Natural killer cell (primary cell): Measurements from ENCODE around the gene NELL2. TPM values are rescaled to one million over a fixed set of nuclear protein-coding genes. Genes with fewer than 3 reads are reported as not detected.

Experiments
- ATAC-seq, 3 donors: fragments of 150-1000 bp in 2 of 3; fragments of 200-7000 bp in 1 of 3; cut with Tn5 transposase; 1 replicate in 1 of 3; 2 replicates in 2 of 3; pipeline ENCODE4 v1.10.0; 2021; ENCODE audit warnings: mild to moderate bottlenecking in 2 of 3, moderate library complexity in 2 of 3
- DNase-seq, 2 donors: peaks; one replicate each; pipeline versions ENCODE4 v3.0.0 to v3.0.0-alpha.2; 2013 to 2021; ENCODE audit warnings: mixed read lengths in 1 of 2
- H3K27ac ChIP-seq: one replicate; pipeline ENCODE4 v1.5.1; 2013; ENCODE audit warnings: mild to moderate bottlenecking, low read length
- H3K27me3 ChIP-seq: one replicate; pipeline ENCODE4 v1.6.1; 2013; ENCODE audit warnings: low read length; ENCODE audit not compliant: control insufficient read depth, insufficient read depth
- H3K36me3 ChIP-seq: one replicate; pipeline ENCODE4 v1.6.1; 2013; ENCODE audit warnings: low read length; ENCODE audit not compliant: control insufficient read depth, insufficient read depth
- H3K4me1 ChIP-seq: one replicate; pipeline ENCODE4 v1.6.1; 2013; ENCODE audit warnings: low read length; ENCODE audit not compliant: control insufficient read depth, insufficient read depth
- H3K4me3 ChIP-seq: one replicate; pipeline ENCODE4 v1.5.1; 2013; ENCODE audit warnings: low read length
- H3K9me3 ChIP-seq: one replicate; pipeline ENCODE4 v1.6.1; 2013; ENCODE audit warnings: low read length; ENCODE audit not compliant: control insufficient read depth, insufficient read depth
- H3K27ac Mint-ChIP-seq, 2 donors: one replicate each; pipeline ENCODE4 v1.8.0; 2022; ENCODE audit warnings: mild to moderate bottlenecking in 2 of 2, mixed read lengths in 2 of 2, moderate library complexity in 1 of 2
- H3K27me3 Mint-ChIP-seq, 2 donors: one replicate each; pipeline ENCODE4 v1.8.0; 2022; ENCODE audit warnings: low read depth in 2 of 2, mixed read lengths in 2 of 2
- H3K36me3 Mint-ChIP-seq: one replicate; pipeline ENCODE4 v1.8.0; 2022; ENCODE audit warnings: mixed read lengths
- H3K4me1 Mint-ChIP-seq, 2 donors: one replicate each; pipeline ENCODE4 v1.8.0; 2022; ENCODE audit warnings: mixed read lengths in 2 of 2
- H3K4me3 Mint-ChIP-seq: one replicate; pipeline ENCODE4 v1.8.0; 2022; ENCODE audit warnings: mild to moderate bottlenecking, moderate library complexity, mixed read lengths
- H3K9me3 Mint-ChIP-seq, 2 donors: one replicate each; pipeline ENCODE4 v1.8.0; 2022; ENCODE audit warnings: mixed read lengths in 2 of 2
- CTCF ChIP-seq: fragments of 200-600 bp; IDR thresholded peaks from one replicate; pipeline ENCODE4 v1.8.0; 2022; ENCODE audit warnings: antibody characterized with exemption
- WGBS: methylation state at CpG from one replicate; pipeline ENCODE4 v1.1.7; 2013; ENCODE audit warnings: missing lambda C conversion rate; ENCODE audit not compliant: insufficient coverage; 5-methylcytosine and 5-hydroxymethylcytosine counted together
- intact Hi-C: fragments of 100-400 bp; cut with micrococcal nuclease; formaldehyde crosslinking; loops from one replicate; pipeline ENCODE4 v1.14.2; 2022
- total RNA-seq, 4 donors: library from RNA; stranded (reverse); fragments of 120-200 nt in 1 of 4; gene quantifications; one replicate each; pipeline versions ENCODE4 v1.2.3 to v1.2.4, GENCODE V29; 2013 to 2022

Gene NELL2
- total RNA-seq, 3 donors from 2014 or later (not counting 1 experiment from before 2014, with no cell fraction given), result 5.8 to 15.3 (median 14.0) TPM

DNA sequence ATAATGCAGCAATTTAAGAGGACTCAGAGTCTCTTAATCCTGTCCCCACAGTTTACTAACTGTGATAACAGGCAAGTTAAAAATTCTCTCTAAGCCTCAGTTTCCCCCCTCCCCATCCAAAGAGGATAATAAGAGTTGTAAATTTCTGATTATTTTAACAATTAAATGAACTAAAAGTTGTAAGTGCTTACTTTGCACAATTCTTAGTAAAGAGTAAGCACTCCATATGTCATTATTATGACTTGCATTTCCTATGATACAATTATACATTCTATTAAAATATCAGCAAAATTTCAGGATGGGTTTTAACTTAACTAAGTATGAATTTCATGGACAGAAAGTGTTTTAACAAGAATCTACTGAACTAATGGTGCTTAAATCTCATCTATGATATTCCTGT lies 80.1 kb downstream of the NELL2 start:
- Mint-ChIP-seq H3K4me1 (no peaks in the 10 kb centered on the region), H3K4me3 (no peak overlapping the region), H3K9me3 (peaks cover 0 to 3% of the 10 kb centered on the region in 2 donors), H3K27me3 (peaks cover 10 to 15% of the 10 kb centered on the region in 2 donors), H3K27ac (no peak overlapping the region), H3K36me3 (no peaks in the 10 kb centered on the region)
- no peaks in the 10 kb centered on the region for H3K36me3 ChIP-seq
- H3K4me1 ChIP-seq, result no peaks in the 10 kb centered on the region
- no peak overlapping the region for H3K27ac ChIP-seq
- no peak overlapping the region for H3K4me3 ChIP-seq
- no peak for TF ChIP-seq CTCF
- peaks cover 5% of the 10 kb centered on the region for H3K27me3 ChIP-seq
- intact Hi-C loops, result no loop called here
- ATAC-seq (no peak), DNase-seq (no peak)
- H3K9me3 ChIP-seq, result no peaks in the 10 kb centered on the region

- intact Hi-C loops, result no loop called here
- Histone ChIP-seq H3K4me3 (no peak overlapping the region), H3K27me3 (no peaks in the 10 kb centered on the region), H3K9me3 (no peaks in the 10 kb centered on the region), H3K36me3 (no peaks in the 10 kb centered on the region), H3K27ac (no peak overlapping the region), H3K4me1 (no peaks in the 10 kb centered on the region)
- Mint-ChIP-seq H3K27ac (no peak overlapping the region), H3K27me3 (peaks cover 10 to 17% of the 10 kb centered on the region in 2 donors), H3K9me3 (peaks cover 3 to 7% of the 10 kb centered on the region in 2 donors), H3K36me3 (no peaks in the 10 kb centered on the region), H3K4me1 (no peaks in the 10 kb centered on the region), H3K4me3 (no peak overlapping the region)
- no peak for TF ChIP-seq CTCF
- WGBS, result 71% methylated on average over 4 of the region's 4 CpGs
- no peak for ATAC-seq
- no peak for DNase-seq
Measured at GRCh38 chr12:44788731-44789130, 87.4 kb downstream of the NELL2 start.

GRCh38 chr12:44780221-44780790 lies 95.8 kb downstream of the NELL2 start:
- Histone ChIP-seq H3K36me3 (no peaks in the 10 kb centered on the region), H3K27ac (no peak overlapping the region), H3K4me3 (no peak overlapping the region), H3K4me1 (no peaks in the 10 kb centered on the region), H3K27me3 (peaks cover 3% of the 10 kb centered on the region), H3K9me3 (peaks cover 2% of the 10 kb centered on the region)
- Mint-ChIP-seq H3K9me3 (peaks cover 3% of the 10 kb centered on the region in 2 donors), H3K27ac (no peak overlapping the region), H3K4me3 (no peak overlapping the region), H3K4me1 (no peaks in the 10 kb centered on the region), H3K27me3 (peaks cover 0 to 8% of the 10 kb centered on the region in 2 donors), H3K36me3 (peaks cover 11% of the 10 kb centered on the region)
- DNase-seq, result no peak
- 92% methylated on average over 2 of the region's 2 CpGs for WGBS
- no peak for TF ChIP-seq CTCF
- intact Hi-C loops, result no loop called here
- ATAC-seq, result no peak

GRCh38 chr12:44779766-44780165 lies 96.3 kb downstream of the NELL2 start:
- Histone ChIP-seq H3K4me3 (no peak overlapping the region), H3K36me3 (no peaks in the 10 kb centered on the region), H3K27me3 (peaks cover 3% of the 10 kb centered on the region), H3K4me1 (no peaks in the 10 kb centered on the region), H3K9me3 (peaks cover 2% of the 10 kb centered on the region), H3K27ac (no peak overlapping the region)
- no peaks in the 10 kb centered on the region for H3K4me1 Mint-ChIP-seq
- no peak overlapping the region for H3K4me3 Mint-ChIP-seq
- H3K27ac Mint-ChIP-seq, result no peak overlapping the region
- H3K36me3 Mint-ChIP-seq, result peaks cover 11% of the 10 kb centered on the region
- H3K9me3 Mint-ChIP-seq, result peaks cover 0 to 3% of the 10 kb centered on the region in 2 donors
- 95% methylated on average over 3 of the region's 6 CpGs for WGBS
- ATAC-seq, result no peak
- H3K27me3 Mint-ChIP-seq, result peaks cover 0 to 8% of the 10 kb centered on the region in 2 donors
- intact Hi-C loops, result loop anchor here (5.0 kb wide), 1 partner anchor 98 kb away; the partner anchor contains the start of gene NELL2
- no peak for DNase-seq
- TF ChIP-seq CTCF, result no peak
